HUES6 (cell line): ENCODE results near the gene CEP41.

Experiments used
- H3K27ac ChIP-seq: 2 replicates; pipeline ENCODE4 v1.7.0; 2013; ENCODE audit warnings: low read depth, mild to moderate bottlenecking, low read length, inconsistent platforms
- H3K27me3 ChIP-seq: 2 replicates; pipeline ENCODE4 v1.6.1; 2013; ENCODE audit warnings: low read length; ENCODE audit not compliant: control insufficient read depth, insufficient read depth
- H3K36me3 ChIP-seq: 2 replicates; pipeline ENCODE4 v1.6.1; 2013; ENCODE audit warnings: low read length; ENCODE audit not compliant: control insufficient read depth, insufficient read depth
- H3K4me1 ChIP-seq: 2 replicates; pipeline ENCODE4 v1.6.1; 2013; ENCODE audit warnings: low read length; ENCODE audit not compliant: control insufficient read depth, insufficient read depth
- H3K4me3 ChIP-seq: 2 replicates; pipeline ENCODE4 v1.5.1; 2013; ENCODE audit warnings: low read depth, low read length
- H3K9ac ChIP-seq: one replicate; pipeline ENCODE4 v1.6.1; 2013; ENCODE audit warnings: mild to moderate bottlenecking, low read length
- H3K9me3 ChIP-seq: 2 replicates; pipeline ENCODE4 v1.6.1; 2013; ENCODE audit warnings: low read depth, low read length; ENCODE audit not compliant: control insufficient read depth, insufficient read depth

The CEP41 gene

DNA sequence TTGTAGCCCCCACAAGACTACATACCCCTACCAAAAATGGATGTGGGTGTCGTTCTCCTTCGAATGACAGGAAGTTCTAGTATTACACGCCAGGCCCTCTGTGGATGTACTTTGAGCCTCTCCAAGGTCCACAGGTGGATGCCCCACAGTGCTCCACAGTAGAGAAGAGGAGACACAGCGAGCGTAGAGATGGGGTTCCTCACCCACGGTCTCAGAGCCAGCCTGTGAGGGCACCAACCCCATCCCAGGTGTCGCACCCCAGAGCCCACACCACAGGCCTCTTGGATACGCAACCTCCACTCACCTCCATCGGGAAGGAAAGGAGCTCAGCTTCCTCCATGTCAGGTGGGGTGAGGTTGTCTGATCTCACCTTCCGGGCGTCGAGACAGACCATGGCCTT, 93.9 kb downstream of the CEP41 start:
- H3K9ac ChIP-seq: no peak overlapping the region
- no peak overlapping the region for H3K4me3 ChIP-seq
- H3K9me3 ChIP-seq: no peaks in the 10 kb centered on the region
- peaks cover 42% of the 10 kb centered on the region for H3K4me1 ChIP-seq
- no peak overlapping the region for H3K27ac ChIP-seq
- H3K36me3 ChIP-seq: no peaks in the 10 kb centered on the region
- peaks cover 7% of the 10 kb centered on the region; the same call in 1 of the 2 replicates for H3K27me3 ChIP-seq

DNA sequence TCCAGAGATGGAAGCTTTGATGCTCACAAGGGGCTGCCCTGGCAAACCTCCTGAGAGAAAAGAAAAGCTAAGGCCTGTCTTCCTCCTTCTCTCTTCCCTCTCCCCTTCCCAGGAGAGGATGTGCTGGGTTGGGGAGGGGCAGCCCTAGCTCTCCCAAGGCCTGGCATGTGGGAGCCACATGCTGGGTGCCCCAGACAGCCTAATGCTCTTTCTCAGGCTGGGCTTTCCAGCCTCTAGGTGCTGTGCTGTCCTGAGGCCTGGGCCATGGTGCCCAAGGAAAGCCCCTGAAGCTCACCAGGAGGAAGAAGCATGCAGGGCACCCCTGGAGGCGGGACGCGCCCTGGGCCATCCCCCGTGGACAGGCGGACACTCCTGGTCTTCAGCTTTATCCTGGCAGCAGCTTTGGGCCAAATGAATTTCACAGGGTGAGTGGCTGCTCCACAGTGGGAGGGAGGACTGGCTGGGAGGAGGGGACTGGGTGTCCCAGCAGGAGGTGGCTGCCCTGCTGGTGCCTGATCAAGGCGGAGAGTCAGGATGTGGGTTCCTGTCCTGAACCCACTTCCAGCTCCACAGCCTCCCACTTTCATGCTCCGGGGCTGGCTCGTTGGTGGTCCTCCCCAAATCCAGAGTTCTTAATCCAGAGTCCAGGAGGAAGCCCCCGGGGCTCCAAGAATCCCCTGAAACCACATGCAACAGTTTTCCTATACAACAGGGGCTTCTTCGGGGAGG, 94.5 kb downstream of the CEP41 start:
- H3K4me1 ChIP-seq: peaks cover 36% of the 10 kb centered on the region
- no peaks in the 10 kb centered on the region for H3K36me3 ChIP-seq
- no peak overlapping the region for H3K27ac ChIP-seq
- H3K4me3 ChIP-seq: no peak overlapping the region
- H3K9me3 ChIP-seq: no peaks in the 10 kb centered on the region
- no peak overlapping the region for H3K9ac ChIP-seq
- H3K27me3 ChIP-seq: peaks cover 5% of the 10 kb centered on the region; the same call in 1 of the 2 replicates

DNA sequence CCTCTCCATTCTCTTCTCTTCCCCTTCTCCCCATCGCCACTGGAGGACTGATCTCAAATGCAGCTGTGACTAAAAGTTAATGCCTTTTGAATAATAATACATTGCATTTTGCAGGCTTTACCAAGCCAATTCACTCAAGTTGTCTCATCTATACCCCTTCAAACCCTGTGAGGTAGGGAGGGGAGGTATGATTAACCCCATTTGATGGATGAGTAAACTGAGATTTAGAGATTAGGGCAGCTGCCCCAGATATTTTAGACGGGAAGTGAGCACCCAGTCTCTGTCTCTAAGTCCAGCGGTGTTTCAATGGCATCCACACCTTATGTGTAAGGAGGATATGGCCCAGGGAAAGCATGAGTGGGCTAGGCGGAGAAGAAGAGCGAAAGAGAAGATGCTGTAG, 95.1 kb downstream of the CEP41 start:
- no peak overlapping the region for H3K4me3 ChIP-seq
- H3K27me3 ChIP-seq: peaks cover 3% of the 10 kb centered on the region; the same call in 1 of the 2 replicates
- no peaks in the 10 kb centered on the region for H3K9me3 ChIP-seq
- no peak overlapping the region for H3K9ac ChIP-seq
- H3K4me1 ChIP-seq: peaks cover 30% of the 10 kb centered on the region
- H3K27ac ChIP-seq: no peak overlapping the region
- no peaks in the 10 kb centered on the region for H3K36me3 ChIP-seq

DNA sequence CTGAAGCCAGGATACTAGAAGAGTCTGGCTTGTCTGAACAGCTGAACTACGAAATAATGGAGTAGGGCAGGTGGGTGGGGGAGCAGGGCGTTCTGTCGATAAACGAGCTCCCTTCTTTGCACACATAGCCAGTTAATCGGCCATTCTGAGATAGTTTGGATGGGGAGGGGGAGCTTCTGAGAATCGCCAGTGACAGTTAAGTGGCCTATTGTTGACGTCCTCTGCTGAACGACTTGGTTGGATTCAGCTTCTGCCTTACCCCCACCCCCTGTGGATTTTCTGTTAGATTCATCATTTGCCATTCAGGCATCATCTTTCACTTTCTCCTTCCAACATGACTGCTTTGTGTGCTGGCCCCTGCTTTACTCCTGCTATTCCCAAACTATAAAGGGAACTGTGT, 95.7 kb downstream of the CEP41 start:
- H3K9me3 ChIP-seq: no peaks in the 10 kb centered on the region
- no peak overlapping the region for H3K27ac ChIP-seq
- H3K36me3 ChIP-seq: no peaks in the 10 kb centered on the region
- H3K4me1 ChIP-seq: peaks cover 24% of the 10 kb centered on the region
- no peaks in the 10 kb centered on the region for H3K27me3 ChIP-seq
- no peak overlapping the region for H3K4me3 ChIP-seq
- H3K9ac ChIP-seq: no peak overlapping the region

DNA sequence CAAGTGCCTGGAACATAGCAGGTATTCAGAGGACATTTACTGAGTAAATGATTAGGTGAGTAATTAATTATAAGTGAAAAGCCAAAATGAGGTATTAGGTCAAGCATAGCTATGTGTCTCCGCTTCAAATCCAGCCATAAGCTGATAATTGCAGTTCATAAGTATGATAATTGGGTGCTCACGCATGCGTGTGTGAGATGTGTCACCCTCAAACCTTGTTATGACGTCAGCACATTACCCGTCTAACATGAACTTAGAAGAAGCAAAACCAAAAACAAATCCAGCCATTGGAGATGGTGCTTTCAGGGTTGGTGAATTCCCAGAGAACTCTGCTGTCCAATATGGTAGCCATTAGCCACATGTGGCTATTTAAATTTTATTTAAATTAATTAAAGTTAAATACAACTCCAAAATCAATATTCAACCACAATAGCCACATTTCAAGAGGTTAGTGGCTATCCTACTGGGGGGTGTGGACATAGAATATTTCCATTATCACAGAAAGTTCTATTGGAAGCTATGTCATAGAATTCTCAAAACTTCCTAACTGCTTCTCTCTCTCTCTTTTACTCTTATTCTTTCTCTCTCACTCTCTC, 96.4 kb downstream of the CEP41 start, which contains the start of gene CPA5:
TSS of gene CPA5 (plus strand) at position 546 of the 596 bp plus-strand sequence. CDS start 1,670 bp downstream, outside the sequence.
- Histone ChIP-seq H3K4me3 (no peak within 1 kb of the TSS), H3K9ac (no peak within 1 kb of the TSS), H3K36me3 (no peaks in the 10 kb centered on the region), H3K27ac (no peak within 1 kb of the TSS), H3K9me3 (no peaks in the 10 kb centered on the region), H3K27me3 (no peaks in the 10 kb centered on the region), H3K4me1 (peaks cover 20% of the 10 kb centered on the region)
